Keratinocyte (primary cell): ENCODE data around the gene RPP38. TPM values are rescaled to one million over a fixed set of nuclear protein-coding genes. Genes with fewer than 3 reads are reported as not detected.

Source experiments
- DNase-seq: peaks from one replicate; pipeline ENCODE4 v3.0.0-alpha.2; 2011; ENCODE audit warnings: low read depth, missing footprints, low spot score
- FAIRE-seq: peaks from 2 replicates; lab custom pipeline; 2011; peaks lifted over from hg19 to GRCh38; lab: Jason Lieb, UNC
- H2AFZ ChIP-seq: 2 replicates; pipeline ENCODE4 v1.6.0; 2012; ENCODE audit warnings: low read length, control low read depth, inconsistent platforms; ENCODE audit not compliant: control insufficient read depth
- H3K27ac ChIP-seq: 2 replicates; pipeline ENCODE4 v1.5.1; 2011; ENCODE audit warnings: low read length; ENCODE audit not compliant: control insufficient read depth, insufficient read depth
- H3K27me3 ChIP-seq: 3 replicates; pipeline ENCODE4 v1.6.0; 2011; ENCODE audit warnings: low read length; ENCODE audit not compliant: control insufficient read depth, insufficient read depth; ENCODE audit errors: extremely low read depth
- H3K36me3 ChIP-seq, 2 experiments: 2 replicates in 1 of 2; 3 replicates in 1 of 2; pipeline ENCODE4 v1.5.1; 2011; ENCODE audit warnings: low read length in 2 of 2, mild to moderate bottlenecking in 1 of 2; ENCODE audit not compliant: control insufficient read depth in 2 of 2, insufficient read depth in 2 of 2; ENCODE audit errors: extremely low read depth in 1 of 2
- H3K4me1 ChIP-seq: 3 replicates; pipeline ENCODE4 v1.5.1; 2011; ENCODE audit warnings: low read length; ENCODE audit not compliant: control insufficient read depth, insufficient read depth; ENCODE audit errors: extremely low read depth
- H3K4me2 ChIP-seq: 3 replicates; pipeline ENCODE4 v1.6.0; 2011; ENCODE audit warnings: low read depth, low read length; ENCODE audit not compliant: control insufficient read depth, insufficient read depth; ENCODE audit errors: extremely low read depth
- H3K4me3 ChIP-seq, 3 experiments: fragments of 200-600 bp in 1 of 3; sonication (generic) in 1 of 3; 2 replicates in 2 of 3; 3 replicates in 1 of 3; pipeline ENCODE4 v1.5.1; 2011 to 2016; ENCODE audit warnings: low read length in 3 of 3, mild to moderate bottlenecking in 3 of 3, control low read depth in 2 of 3, inconsistent platforms in 1 of 3, low read depth in 1 of 3, mixed read lengths in 1 of 3, mixed run types in 1 of 3, moderate library complexity in 1 of 3; ENCODE audit not compliant: control insufficient read depth in 2 of 3, insufficient read depth in 2 of 3; ENCODE audit errors: extremely low read depth in 1 of 3
- H3K79me2 ChIP-seq: 2 replicates; pipeline ENCODE4 v1.6.0; 2012; ENCODE audit warnings: low read length; ENCODE audit not compliant: control insufficient read depth, insufficient read depth
- H3K9ac ChIP-seq: 3 replicates; pipeline ENCODE4 v1.6.0; 2011; ENCODE audit warnings: low read length; ENCODE audit not compliant: control insufficient read depth, insufficient read depth; ENCODE audit errors: extremely low read depth
- H3K9me1 ChIP-seq: 3 replicates; pipeline ENCODE4 v1.6.0; 2011; ENCODE audit warnings: low read length; ENCODE audit not compliant: control insufficient read depth, insufficient read depth; ENCODE audit errors: extremely low read depth
- H3K9me3 ChIP-seq: 2 replicates; pipeline ENCODE4 v1.5.1; 2012; ENCODE audit warnings: low read depth, low read length; ENCODE audit not compliant: control insufficient read depth
- H4K20me1 ChIP-seq: 3 replicates; pipeline ENCODE4 v1.6.0; 2011; ENCODE audit warnings: low read length; ENCODE audit not compliant: control insufficient read depth, insufficient read depth; ENCODE audit errors: extremely low read depth
- EZH2 ChIP-seq: IDR thresholded peaks from one replicate; pipeline ENCODE4 v1.6.1; 2012; ENCODE audit warnings: inconsistent platforms, mild to moderate bottlenecking, low read length, moderate library complexity
- dilution Hi-C: fragments of 300-500 bp; cut with MboI; formaldehyde crosslinking; loops from one replicate; pipeline ENCODE4 v1.7.0; 2020; ENCODE audit warnings: low sequenced_read_pairs; ENCODE audit not compliant: extremely low pct_ligation_motif_present
- polyA plus RNA-seq, 5 experiments: library from polyadenylated mRNA; depleted of rRNA in 3 of 5; stranded (reverse) in 3 of 5; stranded (forward) in 1 of 5; unstranded in 1 of 5; fragments of >200 nt; gene quantifications; 1 replicate in 1 of 5; 2 replicates in 3 of 5; 3 replicates in 1 of 5; pipeline versions ENCODE4 v1.2.1 to v1.2.3, GENCODE V29; 2011 to 2012; ENCODE audit warnings: missing spikeins in 2 of 5, low read depth in 1 of 5, low replicate concordance in 1 of 5
- TF ChIP-seq, protein P1 (sequence below), 3 experiments: IDR thresholded peaks in 1 of 3; conservative IDR thresholded peaks in 1 of 3; optimal IDR thresholded peaks in 1 of 3; 2 replicates in 2 of 3; 3 replicates in 1 of 3; pipeline versions ENCODE3 to v1.5.1; 2011; ENCODE audit warnings: low read length in 3 of 3, mild to moderate bottlenecking in 3 of 3, moderate library complexity in 2 of 3, control low read depth in 1 of 3, inconsistent platforms in 1 of 3; ENCODE audit not compliant: insufficient read depth in 2 of 3; ENCODE audit errors: extremely low read depth in 1 of 3

The RPP38 gene
- polyA plus RNA-seq, 1 donor (not counting 4 experiments of a cell fraction or from before 2014, with no cell fraction given) = 32.4 TPM

DNA sequence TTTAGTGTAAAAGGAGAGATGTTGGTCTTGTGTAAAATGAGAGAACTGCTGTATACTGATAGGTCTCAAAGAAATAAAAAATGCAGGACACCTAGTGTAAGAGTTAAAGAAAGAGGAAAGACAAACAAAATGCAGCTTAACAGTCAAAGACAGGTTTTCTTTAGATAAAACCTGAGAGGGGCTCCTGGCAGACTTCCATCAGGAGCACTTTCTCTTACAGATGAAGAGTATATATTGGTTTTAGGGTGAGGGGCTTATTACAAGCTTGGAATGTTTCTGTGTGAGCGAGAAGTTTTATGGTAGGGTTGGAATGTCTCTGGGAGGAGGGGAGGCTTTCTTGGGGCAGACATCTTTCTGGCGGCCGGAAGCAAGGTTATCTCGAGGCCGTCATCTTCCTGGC is 24.8 kb upstream of the RPP38 start:
- Histone ChIP-seq H4K20me1 (no peaks in the 10 kb centered on the region), H3K36me3 (no peaks in the 10 kb centered on the region), H3K27me3 (no peaks in the 10 kb centered on the region), H3K9me1 (no peaks in the 10 kb centered on the region), H3K27ac (no peak overlapping the region), H3K9ac (no peak overlapping the region), H3K4me2 (no peak overlapping the region), H3K9me3 (no peaks in the 10 kb centered on the region), H3K4me1 (no peaks in the 10 kb centered on the region), H2AFZ (no peak overlapping the region), H3K4me3 (no peak overlapping the region), H3K79me2 (no peaks in the 10 kb centered on the region)
- FAIRE-seq = no peak
- dilution Hi-C loops = no loop called here
- TF ChIP-seq EZH2 = no peak
- TF ChIP-seq, protein P1, sequence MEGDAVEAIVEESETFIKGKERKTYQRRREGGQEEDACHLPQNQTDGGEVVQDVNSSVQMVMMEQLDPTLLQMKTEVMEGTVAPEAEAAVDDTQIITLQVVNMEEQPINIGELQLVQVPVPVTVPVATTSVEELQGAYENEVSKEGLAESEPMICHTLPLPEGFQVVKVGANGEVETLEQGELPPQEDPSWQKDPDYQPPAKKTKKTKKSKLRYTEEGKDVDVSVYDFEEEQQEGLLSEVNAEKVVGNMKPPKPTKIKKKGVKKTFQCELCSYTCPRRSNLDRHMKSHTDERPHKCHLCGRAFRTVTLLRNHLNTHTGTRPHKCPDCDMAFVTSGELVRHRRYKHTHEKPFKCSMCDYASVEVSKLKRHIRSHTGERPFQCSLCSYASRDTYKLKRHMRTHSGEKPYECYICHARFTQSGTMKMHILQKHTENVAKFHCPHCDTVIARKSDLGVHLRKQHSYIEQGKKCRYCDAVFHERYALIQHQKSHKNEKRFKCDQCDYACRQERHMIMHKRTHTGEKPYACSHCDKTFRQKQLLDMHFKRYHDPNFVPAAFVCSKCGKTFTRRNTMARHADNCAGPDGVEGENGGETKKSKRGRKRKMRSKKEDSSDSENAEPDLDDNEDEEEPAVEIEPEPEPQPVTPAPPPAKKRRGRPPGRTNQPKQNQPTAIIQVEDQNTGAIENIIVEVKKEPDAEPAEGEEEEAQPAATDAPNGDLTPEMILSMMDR (optimal IDR thresholded peaks at IDR 0.05 in 1 of 3, IDR thresholded peaks at IDR 0.05 in 1 of 3, conservative IDR thresholded peaks at IDR 0.05 in 1 of 3; ENCODE audit: extremely low read depth in 1 of 3, insufficient read depth in 2 of 3, low read length in 3 of 3) = no peak
- DNase-seq = no peak

DNA sequence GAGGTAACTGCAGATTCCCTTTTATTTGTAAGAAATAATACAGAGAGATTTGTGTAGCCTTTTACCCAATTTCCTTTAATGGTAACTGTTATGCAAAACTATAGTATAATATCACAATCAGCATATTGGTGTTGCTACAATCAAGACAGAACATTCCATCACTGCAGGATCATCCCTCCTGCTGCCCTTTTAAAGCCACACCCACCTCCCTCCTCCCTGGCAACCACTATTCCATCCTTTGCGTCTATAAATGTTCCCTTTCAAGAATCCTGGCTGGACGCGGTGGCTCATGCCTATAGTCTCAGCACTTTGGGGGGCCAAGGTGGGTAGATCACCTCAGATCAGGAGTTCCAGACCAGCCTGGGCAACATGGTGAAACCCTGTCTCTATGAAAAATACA is 21.7 kb upstream of the RPP38 start:
- no peaks in the 10 kb centered on the region for H4K20me1 ChIP-seq
- no peak overlapping the region for H3K27ac ChIP-seq
- TF ChIP-seq, protein P1 (optimal IDR thresholded peaks at IDR 0.05 in 1 of 3, IDR thresholded peaks at IDR 0.05 in 1 of 3, conservative IDR thresholded peaks at IDR 0.05 in 1 of 3; ENCODE audit: extremely low read depth in 1 of 3, insufficient read depth in 2 of 3, low read length in 3 of 3) = no peak
- H2AFZ ChIP-seq = no peak overlapping the region
- dilution Hi-C loops = no loop called here
- no peak for DNase-seq
- H3K4me1 ChIP-seq = no peaks in the 10 kb centered on the region
- no peak overlapping the region for H3K9ac ChIP-seq
- H3K9me3 ChIP-seq = no peaks in the 10 kb centered on the region
- no peak for FAIRE-seq
- no peaks in the 10 kb centered on the region for H3K36me3 ChIP-seq
- no peak overlapping the region for H3K4me2 ChIP-seq
- H3K27me3 ChIP-seq = no peaks in the 10 kb centered on the region
- H3K4me3 ChIP-seq = no peak overlapping the region
- no peaks in the 10 kb centered on the region for H3K9me1 ChIP-seq
- H3K79me2 ChIP-seq = no peaks in the 10 kb centered on the region
